Dermis blood vessel endothelial cell (primary cell): ENCODE data around the gene PIGBOS1. TPM values are rescaled to one million over a fixed set of nuclear protein-coding genes. Genes with fewer than 3 reads are reported as not detected.
"Not testable (repeated sequence)": the region's sequence is repeated elsewhere in the genome, so short reads cannot be mapped to it uniquely, and the experiment has no call there.

ENCODE experiments used
- DNase-seq: peaks from one replicate; pipeline ENCODE4 v3.0.0; 2010
- total RNA-seq: library from RNA; depleted of rRNA; stranded (reverse); fragments of >200 nt; gene quantifications from 2 replicates; pipeline ENCODE4 v1.2.3, GENCODE V29; 2014

The PIGBOS1 gene
- total RNA-seq, 1 donor from 2014 or later: 13.3 TPM

DNA sequence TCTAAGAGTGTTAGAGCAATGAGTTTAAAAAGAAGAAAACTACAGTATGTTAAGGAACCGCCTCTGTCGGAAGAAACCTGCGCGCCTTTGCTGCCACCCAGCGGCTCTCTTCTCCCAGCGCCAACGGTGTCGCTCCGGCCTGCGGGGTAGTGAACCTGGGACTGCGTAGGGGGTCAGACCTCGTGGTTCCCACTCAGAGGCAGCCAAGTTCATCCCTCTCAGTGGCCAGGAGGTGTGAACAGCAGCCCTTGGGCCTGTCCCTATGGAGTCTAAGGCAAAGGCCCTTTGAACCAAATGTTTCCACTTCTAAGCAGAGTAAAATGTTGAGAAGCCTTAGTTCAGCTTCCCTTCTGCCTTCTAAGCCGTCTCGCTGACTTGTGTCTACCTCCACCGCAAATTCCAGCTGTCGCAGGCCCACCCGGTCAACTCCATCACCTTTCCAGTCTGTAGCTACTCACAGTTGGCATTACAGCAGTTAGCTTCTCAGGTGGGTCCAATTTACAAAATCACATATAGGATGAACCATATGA lies 28.3 kb downstream of the PIGBOS1 start:
- DNase-seq: peak; percentile 90

DNA sequence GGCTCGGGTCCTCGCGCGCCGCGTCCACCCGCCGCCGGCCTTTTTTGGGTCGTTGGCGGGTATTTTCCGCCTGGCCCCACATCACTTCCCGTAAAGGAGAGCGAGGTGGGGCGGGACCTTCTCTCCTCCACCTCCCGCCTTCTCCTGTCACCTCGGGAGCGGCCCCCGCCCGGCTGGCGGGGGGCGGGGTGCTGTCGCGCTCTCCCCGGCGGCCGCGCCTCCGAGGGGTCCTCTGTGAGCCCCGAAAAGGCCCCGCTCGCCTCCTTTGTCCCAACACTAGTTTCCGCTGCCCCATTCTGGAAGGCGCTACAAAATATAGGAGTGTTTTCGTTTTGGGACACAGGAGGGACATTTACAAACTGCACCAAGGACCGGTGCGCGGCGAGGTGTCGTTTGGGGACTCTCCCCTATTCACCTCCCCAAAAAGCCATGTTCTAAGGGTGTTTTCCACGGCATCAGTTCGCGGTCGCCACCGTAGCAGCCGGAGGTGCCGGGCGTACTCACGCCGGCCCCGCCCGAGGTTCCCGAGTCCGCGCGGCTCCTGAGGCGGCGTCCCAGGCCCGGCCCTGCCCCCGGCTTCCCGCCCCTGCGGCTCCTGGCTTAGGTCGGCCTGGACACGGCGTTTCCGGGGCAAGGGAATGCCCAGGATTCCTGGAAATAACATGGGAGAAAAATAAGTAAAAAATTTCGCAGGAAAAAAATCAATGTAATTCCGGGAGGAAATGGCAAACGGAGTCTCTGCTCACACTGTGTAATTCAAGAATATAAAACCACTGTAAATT lies 29.0 kb downstream of the PIGBOS1 start, which contains the start of gene RAB27A:
Gene RAB27A (minus strand): TSS at position 68 of the 782 bp plus-strand sequence. CDS start 54,879 bp downstream, outside the sequence.
- peak; percentile 82 for DNase-seq

- DNase-seq: peak; percentile 40
These were observed 29.7 kb downstream of the PIGBOS1 start for GRCh38 chr15:55289011-55289745.

DNA sequence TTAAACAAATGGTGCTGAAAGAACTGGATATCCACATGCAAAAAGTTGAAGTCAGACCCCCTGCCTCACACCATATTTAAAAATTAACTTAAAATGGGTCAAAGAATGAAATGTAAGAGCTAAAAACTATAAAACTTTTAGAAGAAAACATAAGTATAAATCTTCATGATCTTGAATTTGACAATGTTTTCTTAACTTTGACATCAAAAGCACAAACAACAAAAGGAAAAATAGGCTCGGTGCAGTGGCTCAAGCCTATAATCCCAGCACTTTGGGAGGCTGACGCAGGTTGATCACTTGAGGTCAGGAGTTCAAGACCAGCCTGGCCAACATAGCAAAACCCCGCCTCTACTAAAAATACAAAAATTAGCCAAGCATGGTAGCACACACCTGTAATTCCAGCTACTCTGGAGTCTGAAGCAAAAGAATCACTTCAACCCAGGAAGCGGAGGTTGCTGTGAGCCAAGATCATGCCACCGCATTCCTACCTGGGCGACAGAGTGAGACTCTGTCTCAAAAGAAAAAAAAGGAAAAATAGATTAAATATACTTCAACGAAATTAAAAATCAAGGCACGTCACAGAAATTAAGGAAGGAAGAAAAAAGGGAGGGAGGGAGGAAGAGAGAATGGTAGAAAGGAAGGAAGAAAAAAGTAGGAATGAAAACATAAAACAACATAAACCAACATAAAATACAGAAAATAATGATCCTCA lies 30.8 kb downstream of the PIGBOS1 start:
- DNase-seq: no peak

DNA sequence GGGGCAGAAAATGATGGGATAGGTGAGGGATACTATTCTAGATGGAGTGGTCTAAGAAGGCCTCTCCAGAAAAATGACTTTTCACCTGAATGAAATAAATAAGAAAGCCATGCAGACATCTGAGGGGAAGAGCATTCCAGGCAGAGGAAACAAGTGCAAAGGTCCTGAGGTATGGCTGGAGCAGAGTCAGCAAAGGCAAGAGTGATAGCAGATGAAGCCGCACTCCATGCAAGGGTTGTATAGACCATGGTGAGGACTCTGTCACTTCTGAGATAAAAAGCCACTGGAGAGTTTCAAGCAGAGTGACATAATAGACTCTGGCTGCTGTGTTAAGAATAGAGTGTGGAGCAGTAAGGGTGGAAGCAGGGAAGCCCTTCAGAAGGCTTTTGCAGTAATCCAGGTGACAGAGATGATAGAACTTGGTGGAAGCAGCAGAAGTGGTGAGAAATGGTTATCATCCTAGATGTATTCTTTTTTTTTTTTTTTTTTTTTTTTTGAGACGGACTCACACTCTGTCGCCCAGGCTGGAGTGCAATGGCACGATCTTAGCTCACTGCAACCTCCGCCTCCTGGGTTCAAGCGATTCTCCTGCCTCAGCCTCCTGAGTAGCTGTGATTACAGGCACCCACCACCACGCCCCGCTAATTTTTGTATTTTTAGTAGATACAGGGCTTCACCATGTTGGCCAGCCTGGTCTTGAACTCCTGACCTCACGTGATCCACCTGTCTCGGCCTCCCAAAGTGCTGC lies 32.3 kb downstream of the PIGBOS1 start:
- DNase-seq: not testable (repeated sequence)

DNA sequence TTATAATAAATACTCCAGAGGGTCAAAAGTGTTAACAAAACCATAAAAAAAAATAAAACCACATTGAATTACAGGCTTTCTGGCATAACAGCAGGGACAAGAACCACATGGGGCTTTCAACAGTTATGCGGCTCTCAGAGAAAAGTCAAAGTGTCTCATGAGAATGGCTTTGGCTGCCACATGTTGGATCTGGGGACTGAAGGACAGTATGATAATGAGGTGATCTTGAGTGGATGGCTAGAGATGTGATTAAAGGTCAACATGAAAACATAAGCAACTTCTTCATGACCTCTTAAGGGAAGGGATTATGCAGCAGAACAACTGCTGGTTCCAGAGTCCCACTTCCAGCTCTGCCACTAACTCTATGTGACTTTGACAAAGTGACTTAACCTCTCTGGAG lies 34.5 kb downstream of the PIGBOS1 start:
- DNase-seq: no peak

GRCh38 chr15:55283379-55284147 lies 35.4 kb downstream of the PIGBOS1 start:
- peak; percentile 29 for DNase-seq

- DNase-seq: peak; percentile 41
These were observed 36.6 kb downstream of the PIGBOS1 start for GRCh38 chr15:55282284-55282833.

GRCh38 chr15:55281517-55282228 lies 37.2 kb downstream of the PIGBOS1 start:
- DNase-seq: peak; percentile 17

GRCh38 chr15:55280589-55280988 lies 38.3 kb downstream of the PIGBOS1 start:
- peak; percentile 36 for DNase-seq

- DNase-seq: peak; percentile 91
These were observed 39.1 kb downstream of the PIGBOS1 start for GRCh38 chr15:55279746-55280351.

DNA sequence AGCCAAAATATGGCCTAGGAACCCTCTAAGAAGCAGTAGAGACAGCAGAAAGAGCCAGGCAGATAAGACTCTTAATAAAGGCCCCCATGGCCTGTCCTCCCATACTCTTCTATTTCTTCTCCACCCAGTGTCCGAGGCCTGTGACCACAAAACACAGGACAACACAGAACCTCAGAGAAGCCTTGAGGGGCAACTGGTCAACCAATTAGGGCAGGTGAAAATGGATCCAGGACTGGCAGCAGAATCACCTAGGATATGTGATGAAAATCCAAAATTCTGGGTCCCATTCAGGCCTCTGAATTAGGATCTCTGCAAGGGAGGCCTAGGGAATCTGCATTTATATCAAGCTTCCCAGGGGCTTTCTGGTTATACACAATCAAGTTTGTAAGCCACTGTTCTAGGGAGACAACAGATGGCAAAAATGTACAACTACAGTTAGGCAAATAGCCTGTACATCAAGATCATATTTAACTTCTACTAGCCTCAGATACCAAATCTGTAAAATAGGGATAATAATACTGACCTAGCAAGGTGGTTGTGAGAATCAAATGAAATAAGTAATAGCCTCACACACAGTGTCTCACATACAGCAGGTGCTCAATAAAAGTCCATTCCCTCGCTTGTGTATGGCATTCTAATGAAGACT lies 39.7 kb downstream of the PIGBOS1 start:
- no peak for DNase-seq

- no peak for DNase-seq
These were observed 41.2 kb downstream of the PIGBOS1 start for GRCh38 chr15:55277715-55278114.

DNA sequence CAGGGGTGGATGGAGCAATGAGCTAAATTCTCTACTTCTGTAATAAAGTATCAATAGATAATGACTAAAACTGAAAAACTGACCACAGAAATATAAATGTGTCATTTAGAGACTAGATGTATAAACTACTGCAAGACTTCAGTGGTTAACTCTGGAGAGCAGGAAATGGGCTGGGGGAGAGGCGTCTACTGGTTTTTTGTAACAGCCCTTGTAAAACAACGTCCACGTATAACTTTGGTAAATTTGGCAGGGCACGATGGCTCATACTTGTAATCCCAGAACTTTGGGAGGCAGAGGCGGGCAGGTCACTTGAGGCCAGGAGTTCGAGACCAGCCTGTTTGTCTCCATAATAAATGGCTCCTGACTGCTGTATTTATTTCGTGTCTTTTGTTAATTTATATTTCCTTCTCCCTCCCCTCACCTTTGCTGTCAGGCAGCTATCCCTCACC lies 41.8 kb downstream of the PIGBOS1 start:
- DNase-seq: no peak

- no peak for DNase-seq
These were observed 42.6 kb downstream of the PIGBOS1 start for GRCh38 chr15:55276324-55276723.

DNA sequence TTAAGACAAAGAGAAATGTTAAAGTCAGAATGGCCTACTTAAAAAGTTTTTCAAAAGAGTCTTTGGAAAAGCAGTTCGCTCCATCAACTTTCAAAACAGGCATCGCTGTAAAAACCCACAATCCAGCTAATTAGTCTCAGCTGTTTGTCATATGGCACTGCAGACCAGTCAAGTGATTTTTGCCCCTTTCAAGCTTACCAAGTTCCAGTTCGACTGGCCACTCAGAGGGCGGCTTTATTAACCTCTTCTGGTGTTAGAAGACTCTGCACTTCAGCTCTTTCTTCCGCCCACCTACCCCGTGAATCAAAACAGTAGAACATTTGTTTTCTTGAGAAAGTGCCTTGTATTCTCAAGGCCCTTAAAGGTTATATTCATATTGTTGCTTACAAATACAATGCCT lies 48.6 kb downstream of the PIGBOS1 start:
- DNase-seq: no peak

DNA sequence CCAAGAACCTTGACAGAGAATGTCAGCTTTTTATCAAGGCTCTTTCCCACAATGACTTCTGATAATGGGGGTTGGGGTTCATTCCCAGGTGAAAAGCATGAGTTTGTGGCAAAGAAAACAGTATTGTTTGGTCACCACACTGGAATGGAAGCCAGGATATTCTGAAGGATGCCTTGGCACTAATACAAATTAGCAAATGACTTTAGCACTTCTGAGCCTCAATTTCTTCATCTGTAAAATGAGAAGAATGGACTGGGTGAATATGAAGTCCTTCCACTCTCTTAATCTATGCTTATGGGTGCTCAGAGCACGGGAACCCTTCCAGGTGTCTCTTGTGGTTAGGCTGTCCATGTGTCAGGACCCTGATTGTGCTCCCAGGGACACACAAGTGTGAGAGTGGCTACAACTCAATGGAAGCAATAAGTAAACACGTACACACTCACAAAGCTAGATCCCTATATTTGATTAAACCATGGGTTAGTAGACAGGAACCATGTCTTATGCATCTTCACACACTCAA lies 50.7 kb downstream of the PIGBOS1 start:
- no peak for DNase-seq

GRCh38 chr15:55267401-55268175 lies 51.3 kb downstream of the PIGBOS1 start:
- peak; percentile 43 for DNase-seq
